ENCODE data around the gene USP20.
A peak's percentile ranks its signal among the peaks of the same experiment; 100 is the strongest.

The USP20 gene

GRCh38 chr9:129822898-129823541 lies 12.2 kb upstream of the USP20 start:
- no peak for DNase-seq (ENCODE audit: low read depth, low spot score)
- peak overlapping the region; percentile 58 for H3K27ac ChIP-seq

GRCh38 chr9:129823542-129823934 lies 11.7 kb upstream of the USP20 start:
- H3K27ac ChIP-seq, result peak overlapping the region; percentile 58
- DNase-seq (ENCODE audit: low read depth, low spot score), result no peak

GRCh38 chr9:129823935-129824601 lies 11.2 kb upstream of the USP20 start, which contains the start of gene TOR1A:
TSS of gene TOR1A (minus strand) at chr9:129824136. CDS start at chr9:129824085, 51 bp downstream.
- H3K27ac ChIP-seq, result peak within 1 kb of the TSS; percentile 58
- peak; percentile 76 for DNase-seq (ENCODE audit: low read depth, low spot score)

- DNase-seq (ENCODE audit: low read depth, low spot score), result no peak
- H3K27ac ChIP-seq, result no peak overlapping the region
These were observed 8.9 kb upstream of the USP20 start for GRCh38 chr9:129826344-129826743.

GRCh38 chr9:129826759-129827158 lies 8.5 kb upstream of the USP20 start:
- no peak for DNase-seq (ENCODE audit: low read depth, low spot score)
- no peak overlapping the region for H3K27ac ChIP-seq

GRCh38 chr9:129828051-129828450 lies 7.2 kb upstream of the USP20 start:
- no peak for DNase-seq (ENCODE audit: low read depth, low spot score)
- H3K27ac ChIP-seq, result no peak overlapping the region

GRCh38 chr9:129828969-129829368 lies 6.3 kb upstream of the USP20 start:
- no peak for DNase-seq (ENCODE audit: low read depth, low spot score)
- no peak overlapping the region for H3K27ac ChIP-seq

GRCh38 chr9:129832982-129833381 lies 2.3 kb upstream of the USP20 start:
- DNase-seq (ENCODE audit: low read depth, low spot score), result no peak
- H3K27ac ChIP-seq, result no peak overlapping the region

GRCh38 chr9:129834489-129835127 lies 650 bp upstream of the USP20 start:
- peak overlapping the region; percentile 41 for H3K27ac ChIP-seq
- DNase-seq (ENCODE audit: low read depth, low spot score), result no peak

GRCh38 chr9:129835860-129836223 lies 584 bp downstream of the USP20 start:
- no peak for DNase-seq (ENCODE audit: low read depth, low spot score)
- H3K27ac ChIP-seq, result peak overlapping the region; percentile 41

GRCh38 chr9:129836311-129837007 lies 1.2 kb downstream of the USP20 start:
- H3K27ac ChIP-seq, result no peak overlapping the region
- DNase-seq (ENCODE audit: low read depth, low spot score), result no peak

- no peak for DNase-seq (ENCODE audit: low read depth, low spot score)
- no peak overlapping the region for H3K27ac ChIP-seq
These were observed 3.5 kb downstream of the USP20 start for GRCh38 chr9:129838707-129839259.

- DNase-seq (ENCODE audit: low read depth, low spot score), result no peak
- H3K27ac ChIP-seq, result no peak overlapping the region
These were observed 4.2 kb downstream of the USP20 start for GRCh38 chr9:129839324-129840023.

- no peak overlapping the region for H3K27ac ChIP-seq
- DNase-seq (ENCODE audit: low read depth, low spot score), result no peak
These were observed 4.8 kb downstream of the USP20 start for GRCh38 chr9:129840034-129840433.

- no peak overlapping the region for H3K27ac ChIP-seq
- no peak for DNase-seq (ENCODE audit: low read depth, low spot score)
These were observed 5.8 kb downstream of the USP20 start for GRCh38 chr9:129841071-129841470.

GRCh38 chr9:129845373-129845772 lies 10.1 kb downstream of the USP20 start:
- H3K27ac ChIP-seq, result no peak overlapping the region

GRCh38 chr9:129848712-129849441 lies 13.6 kb downstream of the USP20 start:
- no peak for DNase-seq (ENCODE audit: low read depth, low spot score)
- H3K27ac ChIP-seq, result no peak overlapping the region

More at GRCh38 chr9:129845373-129845772, 10.1 kb downstream of the USP20 start:
- DNase-seq (ENCODE audit: low read depth, low spot score), result no peak

GRCh38 chr9:129849901-129850300 lies 14.6 kb downstream of the USP20 start:
- no peak for DNase-seq (ENCODE audit: low read depth, low spot score)

GRCh38 chr9:129850821-129851550 lies 15.7 kb downstream of the USP20 start:
- no peak overlapping the region for H3K27ac ChIP-seq
- DNase-seq (ENCODE audit: low read depth, low spot score), result no peak

More at GRCh38 chr9:129849901-129850300, 14.6 kb downstream of the USP20 start:
- no peak overlapping the region for H3K27ac ChIP-seq

Data from epithelial cell of prostate (primary cell).